Uterus (tissue), 2 donors: ENCODE measurements around the gene SLC8A2.

Source experiments
- POLR2A ChIP-seq, 2 donors: fragments of 450-650 bp; IDR thresholded peaks; one replicate each; pipeline ENCODE4 v1.6.1; 2016; ENCODE audit warnings: antibody characterized with exemption in 2 of 2, mild to moderate bottlenecking in 1 of 2, moderate library complexity in 1 of 2
- TF ChIP-seq, protein P1 (sequence below), 4 experiments: fragments of 200-600 bp in 2 of 4; fragments of 450-650 bp in 2 of 4; sonication (generic) in 2 of 4; IDR thresholded peaks; one replicate each; pipeline ENCODE4 v1.5.1; 2016 to 2019; ENCODE audit warnings: antibody characterized with exemption in 4 of 4, mild to moderate bottlenecking in 2 of 4, moderate library complexity in 1 of 4

DNA sequence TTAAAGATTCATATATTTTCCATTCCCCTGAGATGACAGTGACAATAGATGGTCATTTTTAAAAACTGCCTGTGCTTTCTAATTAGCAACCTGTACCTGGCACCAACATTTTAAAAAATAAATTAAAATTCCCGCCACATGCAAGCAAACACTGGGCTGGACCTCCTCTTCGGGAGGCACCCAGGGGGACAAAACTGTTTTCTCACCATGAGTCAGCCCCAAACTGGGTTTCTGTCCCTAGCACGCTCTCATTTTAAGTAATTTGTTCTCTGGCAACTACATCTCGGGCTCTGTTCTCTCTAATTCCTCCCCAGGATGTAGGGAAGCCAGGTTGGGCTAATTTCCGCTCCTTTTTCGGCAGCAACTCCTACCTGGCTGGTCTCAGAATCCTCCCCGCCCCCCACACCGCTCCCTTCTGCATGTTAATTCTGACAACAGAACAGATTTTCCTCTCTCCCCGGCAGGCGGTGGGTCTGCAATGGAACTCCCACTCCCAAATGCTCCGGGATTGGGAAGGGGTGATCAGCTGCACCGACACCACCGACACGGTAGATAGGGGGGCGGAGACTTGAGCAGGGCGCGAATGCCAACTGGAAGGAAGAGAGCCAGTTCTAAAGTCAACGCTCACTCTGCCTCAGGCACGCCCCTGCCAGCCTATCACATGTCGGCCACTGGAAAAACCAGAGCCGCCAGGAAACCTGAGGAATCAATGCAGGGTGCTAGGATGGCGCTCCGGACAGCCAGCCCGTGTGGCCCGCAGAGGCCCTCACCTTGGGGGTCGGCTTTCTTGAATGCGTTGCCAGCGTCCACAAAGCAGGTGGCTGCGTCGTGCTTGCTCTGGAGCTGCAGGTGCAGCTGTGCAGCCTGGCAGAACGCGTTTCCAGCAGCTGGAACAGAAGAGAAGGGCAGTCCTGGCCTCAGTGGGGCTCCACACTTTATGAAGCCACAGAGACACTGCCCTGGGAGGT, 28.5 kb upstream of the SLC8A2 start:
- TF ChIP-seq, protein P1, sequence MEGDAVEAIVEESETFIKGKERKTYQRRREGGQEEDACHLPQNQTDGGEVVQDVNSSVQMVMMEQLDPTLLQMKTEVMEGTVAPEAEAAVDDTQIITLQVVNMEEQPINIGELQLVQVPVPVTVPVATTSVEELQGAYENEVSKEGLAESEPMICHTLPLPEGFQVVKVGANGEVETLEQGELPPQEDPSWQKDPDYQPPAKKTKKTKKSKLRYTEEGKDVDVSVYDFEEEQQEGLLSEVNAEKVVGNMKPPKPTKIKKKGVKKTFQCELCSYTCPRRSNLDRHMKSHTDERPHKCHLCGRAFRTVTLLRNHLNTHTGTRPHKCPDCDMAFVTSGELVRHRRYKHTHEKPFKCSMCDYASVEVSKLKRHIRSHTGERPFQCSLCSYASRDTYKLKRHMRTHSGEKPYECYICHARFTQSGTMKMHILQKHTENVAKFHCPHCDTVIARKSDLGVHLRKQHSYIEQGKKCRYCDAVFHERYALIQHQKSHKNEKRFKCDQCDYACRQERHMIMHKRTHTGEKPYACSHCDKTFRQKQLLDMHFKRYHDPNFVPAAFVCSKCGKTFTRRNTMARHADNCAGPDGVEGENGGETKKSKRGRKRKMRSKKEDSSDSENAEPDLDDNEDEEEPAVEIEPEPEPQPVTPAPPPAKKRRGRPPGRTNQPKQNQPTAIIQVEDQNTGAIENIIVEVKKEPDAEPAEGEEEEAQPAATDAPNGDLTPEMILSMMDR (IDR thresholded peaks at IDR 0.05) = no peak
- TF ChIP-seq POLR2A (IDR thresholded peaks at IDR 0.05) = no peak
